SIG-M5 (cell line): ENCODE results near the gene FRMD4A.
"Not testable (repeated sequence)": the region's sequence is repeated elsewhere in the genome, so short reads cannot be mapped to it uniquely, and the experiment has no call there.

ENCODE experiments used
- DNase-seq: peaks from one replicate; lab custom pipeline; 2025; lab: John Stamatoyannopoulos, UW

FRMD4A gene

GRCh38 chr10:14146025-14146424 lies 184.7 kb downstream of the FRMD4A start:
- DNase-seq, result no peak

- DNase-seq, result no peak
These were observed 186.3 kb downstream of the FRMD4A start for GRCh38 chr10:14144451-14144850.

DNA sequence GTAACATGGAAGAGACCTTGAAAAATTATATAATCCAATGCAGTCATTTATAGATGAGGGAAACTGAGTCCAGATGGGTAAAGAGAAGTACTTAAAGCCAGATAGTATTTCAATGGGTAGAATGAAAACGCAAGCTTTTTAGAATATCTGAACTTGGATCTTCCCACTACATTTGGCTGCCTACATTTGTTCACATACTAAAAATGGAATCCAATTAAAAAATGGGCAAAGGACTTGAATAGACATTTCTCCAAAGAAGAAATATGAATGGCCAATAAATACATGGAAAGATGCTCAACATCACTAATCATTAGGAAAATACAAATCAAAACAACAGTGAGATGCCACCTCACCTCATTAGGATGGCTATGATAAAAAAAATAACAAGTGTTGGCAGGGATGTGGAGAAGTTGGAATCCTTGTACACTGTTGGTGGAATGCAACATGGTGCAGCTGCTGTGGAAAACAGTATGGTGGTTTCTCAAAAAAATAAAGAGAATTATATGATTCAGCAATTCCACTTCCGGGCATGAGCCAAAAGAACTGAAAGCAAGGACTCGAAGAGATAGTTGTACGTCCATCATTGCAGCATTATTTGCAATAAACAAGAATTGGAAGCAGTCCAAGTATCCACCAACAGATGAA lies 188.0 kb downstream of the FRMD4A start:
- no peak for DNase-seq

GRCh38 chr10:14141283-14141682 lies 189.4 kb downstream of the FRMD4A start:
- DNase-seq, result no peak

GRCh38 chr10:14137391-14137790 lies 193.3 kb downstream of the FRMD4A start:
- no peak for DNase-seq

DNA sequence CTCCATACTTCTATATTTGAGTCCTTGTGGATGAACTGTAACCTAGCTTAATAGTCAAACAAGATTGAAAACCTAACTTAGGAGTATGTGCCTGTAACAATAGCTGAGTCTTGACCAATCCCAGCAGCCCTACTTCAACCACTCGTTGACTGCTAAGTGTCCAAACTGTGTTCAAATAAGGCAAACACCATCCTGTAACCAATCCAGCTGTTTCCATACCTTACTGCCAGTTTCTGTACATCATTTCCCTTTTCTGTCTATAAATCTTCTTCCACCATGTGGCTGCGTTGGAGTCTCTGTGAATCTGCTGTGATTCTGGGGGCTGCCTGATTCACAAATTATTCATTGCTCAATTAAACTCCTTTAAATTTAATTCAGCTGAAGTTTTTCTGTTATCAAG lies 195.5 kb downstream of the FRMD4A start:
- not testable (repeated sequence) for DNase-seq

- DNase-seq, result no peak
These were observed 196.4 kb downstream of the FRMD4A start for GRCh38 chr10:14134275-14134674.

GRCh38 chr10:14131261-14131960 lies 199.3 kb downstream of the FRMD4A start:
- no peak for DNase-seq

GRCh38 chr10:14129770-14130169 lies 201.0 kb downstream of the FRMD4A start:
- DNase-seq, result no peak

DNA sequence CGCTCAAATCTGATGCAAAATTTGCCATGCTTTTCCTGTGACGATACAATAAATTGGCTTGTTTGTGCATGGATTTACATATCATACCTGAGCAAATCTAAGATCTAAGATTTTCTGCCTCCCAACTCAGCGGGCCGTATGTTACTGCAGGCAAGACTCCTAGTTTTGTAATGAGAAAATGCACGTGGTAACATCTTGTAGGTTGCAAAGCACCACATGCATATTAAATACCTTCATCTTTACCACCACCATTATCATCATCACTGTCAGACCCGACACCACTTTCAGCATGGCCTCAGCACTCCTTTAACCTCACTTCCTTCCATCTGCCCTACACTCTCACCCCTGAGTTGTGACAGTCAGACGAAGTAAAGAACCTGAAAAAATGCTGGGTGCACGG lies 202.2 kb downstream of the FRMD4A start:
- no peak for DNase-seq

DNA sequence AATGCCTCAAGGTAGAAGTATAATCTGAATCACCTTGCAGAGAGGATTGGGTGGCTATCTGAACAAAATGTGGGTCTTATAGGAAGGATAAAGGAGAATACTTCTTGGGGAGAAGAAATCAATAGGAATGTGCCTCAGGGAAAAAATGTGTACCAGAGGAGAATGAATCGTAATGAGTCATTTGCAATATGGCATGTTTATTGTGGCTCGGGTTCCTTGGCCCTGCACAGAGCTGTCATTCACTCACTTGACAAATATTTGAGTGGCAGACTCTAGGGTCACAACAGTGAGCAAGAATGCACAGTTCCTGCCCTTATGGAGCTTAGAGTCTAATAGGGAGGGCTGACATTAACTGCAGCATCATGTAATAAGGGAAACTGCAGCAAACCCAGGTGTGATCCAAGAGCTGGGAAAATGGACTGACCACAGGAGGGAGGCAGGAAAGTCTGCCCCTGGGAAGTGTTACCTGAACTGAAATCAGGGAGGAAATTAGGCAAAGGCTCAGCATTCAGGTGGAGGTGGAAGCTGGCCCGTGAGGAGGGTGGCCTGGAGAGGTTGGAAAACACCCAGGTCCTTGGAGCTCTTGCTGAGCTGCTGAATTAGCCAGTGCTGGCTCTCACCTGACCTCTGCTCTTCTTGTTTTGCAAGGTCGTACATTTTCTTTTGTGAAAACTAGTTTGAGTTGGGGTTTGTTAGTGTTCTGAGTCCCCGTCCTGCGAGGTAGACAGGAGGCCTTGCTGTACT lies 203.9 kb downstream of the FRMD4A start:
- no peak for DNase-seq

DNA sequence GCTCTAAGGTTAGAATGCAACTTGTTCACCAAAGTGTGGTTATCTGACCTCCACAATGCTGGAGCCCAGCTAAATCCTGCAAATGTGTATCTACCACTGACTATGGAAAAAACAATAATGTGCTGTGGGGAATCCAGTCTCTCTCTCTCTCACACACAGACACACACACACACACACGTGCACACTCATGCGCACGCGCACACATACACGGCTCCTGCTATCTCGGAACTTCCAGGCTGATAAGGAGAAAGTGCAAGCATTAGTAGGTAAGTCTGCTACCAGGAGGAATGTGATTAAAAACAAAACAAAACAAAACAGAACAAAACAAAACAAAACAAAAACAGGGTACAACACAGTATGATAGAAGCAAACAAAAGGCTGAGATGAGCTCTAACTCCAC lies 205.2 kb downstream of the FRMD4A start:
- DNase-seq, result no peak

DNA sequence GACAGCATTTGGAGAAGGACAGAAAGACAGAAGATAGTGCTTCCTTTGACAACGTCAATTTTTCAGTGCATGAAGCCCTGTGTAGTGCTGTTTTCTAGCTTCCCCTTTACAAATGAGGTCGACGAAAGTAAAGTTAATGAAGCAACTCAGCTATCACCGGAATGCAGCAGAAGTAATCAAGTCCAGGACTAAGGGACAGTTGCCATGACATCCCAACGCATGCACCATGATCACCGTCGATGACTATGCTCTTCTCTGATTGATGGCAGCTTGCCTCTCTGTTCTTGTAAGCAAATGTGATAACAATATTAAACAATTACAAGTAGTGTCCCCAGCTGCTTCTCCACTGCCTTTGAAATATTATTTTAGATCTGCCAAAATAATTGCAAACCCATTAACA lies 205.8 kb downstream of the FRMD4A start:
- DNase-seq, result no peak

- no peak for DNase-seq
These were observed 207.6 kb downstream of the FRMD4A start for GRCh38 chr10:14123139-14123538.

GRCh38 chr10:14120812-14121211 lies 209.9 kb downstream of the FRMD4A start:
- DNase-seq, result no peak

GRCh38 chr10:14118953-14119352 lies 211.8 kb downstream of the FRMD4A start:
- DNase-seq, result no peak

DNA sequence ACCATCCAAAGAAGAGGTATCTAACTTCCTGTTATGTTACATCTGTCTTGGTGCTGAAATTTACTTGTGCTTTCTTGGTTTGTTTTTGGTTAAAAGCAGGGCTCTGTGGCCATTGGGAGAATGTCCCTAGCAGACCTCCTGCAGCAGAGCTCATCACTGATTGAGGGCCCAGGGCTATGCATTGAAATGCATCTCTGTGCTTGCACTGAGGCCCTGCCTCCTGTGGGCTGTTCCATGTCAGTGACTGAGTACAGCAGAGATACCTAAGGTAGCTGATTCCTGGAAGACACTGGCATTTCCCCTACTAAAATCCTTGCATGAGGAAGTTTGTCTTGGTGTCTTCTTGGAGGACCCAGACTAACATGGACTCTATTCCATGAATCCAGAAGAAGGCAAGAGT lies 213.9 kb downstream of the FRMD4A start:
- no peak for DNase-seq

DNA sequence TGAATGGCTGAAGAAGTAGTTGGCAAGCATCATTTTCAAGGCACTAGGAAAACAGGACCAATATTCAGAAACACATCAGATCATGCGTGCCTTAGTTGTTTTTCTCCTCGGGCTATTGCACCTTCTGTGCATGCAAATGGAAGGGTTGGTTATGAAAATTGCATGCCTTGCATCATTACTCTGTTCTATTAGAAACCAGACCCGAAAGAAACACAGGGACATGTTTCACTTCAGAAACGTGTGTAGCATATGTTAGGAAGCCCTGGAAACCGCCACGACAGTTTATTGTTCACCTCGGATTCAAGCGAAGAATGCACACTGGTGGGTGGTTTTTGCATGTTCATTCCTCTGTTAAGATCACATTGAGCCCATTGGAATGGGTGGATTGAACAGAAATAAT lies 214.7 kb downstream of the FRMD4A start:
- DNase-seq, result no peak

- DNase-seq, result no peak
These were observed 215.9 kb downstream of the FRMD4A start for GRCh38 chr10:14114791-14115190.

DNA sequence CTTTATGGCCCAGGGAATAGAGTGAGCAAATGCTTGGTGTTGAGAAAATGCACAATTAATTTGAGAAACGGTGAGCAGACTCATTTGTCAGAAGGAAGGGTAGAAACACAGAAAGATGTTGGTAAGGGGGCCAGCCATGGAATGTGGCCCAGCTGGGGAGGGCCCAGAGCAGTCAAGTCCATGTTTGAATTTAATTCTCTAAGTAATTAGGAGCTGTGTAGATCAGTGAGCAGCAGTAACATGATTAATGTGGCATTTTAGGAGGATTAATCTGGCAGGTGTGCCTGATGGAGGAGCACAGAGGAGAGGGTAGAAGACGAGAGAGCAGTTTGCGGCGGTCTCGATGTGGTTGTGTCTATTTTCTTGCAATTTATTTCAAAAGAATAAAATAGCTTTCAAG lies 218.7 kb downstream of the FRMD4A start:
- DNase-seq, result no peak

GRCh38 chr10:14111208-14111607 lies 219.5 kb downstream of the FRMD4A start:
- no peak for DNase-seq

- no peak for DNase-seq
These were observed 223.9 kb downstream of the FRMD4A start for GRCh38 chr10:14106828-14107227.

GRCh38 chr10:14102056-14102455 lies 228.7 kb downstream of the FRMD4A start:
- DNase-seq, result no peak
